K562 (cell line): ENCODE data around the gene CHAMP1. TPM values are rescaled to one million over a fixed set of nuclear protein-coding genes. Genes with fewer than 3 reads are reported as not detected.

Source experiments
- ARNT ChIP-seq, 2 experiments: fragments of 450-650 bp; IDR thresholded peaks; 2 replicates each; pipeline ENCODE4 v1.6.1; 2016; ENCODE audit warnings: mild to moderate bottlenecking in 1 of 2
- BRD9 ChIP-seq: fragments of 450-650 bp; IDR thresholded peaks from 2 replicates; pipeline ENCODE4 v1.6.1; 2018; ENCODE audit warnings: low read depth; ENCODE audit not compliant: partially characterized antibody
- FOXM1 ChIP-seq, 2 experiments: fragments of 450-650 bp in 1 of 2; sonication (generic) in 1 of 2; formaldehyde crosslinking in 1 of 2; IDR thresholded peaks; 2 replicates each; pipeline versions ENCODE4 v1.6.1 to v1.9.0; 2017 to 2022; ENCODE audit warnings: low read depth in 2 of 2, mild to moderate bottlenecking in 2 of 2, missing genetic modification reagents in 1 of 2, moderate library complexity in 1 of 2
- JUN ChIP-seq, 2 experiments: sonication (generic) in 1 of 2; formaldehyde crosslinking in 1 of 2; IDR thresholded peaks; 2 replicates each; pipeline versions ENCODE4 v1.6.1 to v1.8.0; 2012 to 2022; ENCODE audit warnings: borderline replicate concordance in 2 of 2, mild to moderate bottlenecking in 2 of 2, improper control_type of control experiment in 1 of 2, low read depth in 1 of 2, low read length in 1 of 2, missing genetic modification reagents in 1 of 2
- LARP7 ChIP-seq: fragments of 450-650 bp; IDR thresholded peaks from 2 replicates; pipeline ENCODE4 v1.6.1; 2016
- RBM39 ChIP-seq: fragments of 200-400 bp; formaldehyde crosslinking; optimal IDR thresholded peaks from 2 replicates; pipeline ENCODE3; 2018; ENCODE audit warnings: low read depth, low read length
- SRSF1 ChIP-seq: fragments of 200-400 bp; formaldehyde crosslinking; IDR thresholded peaks from 2 replicates; pipeline ENCODE4 v1.6.1; 2017; ENCODE audit warnings: mild to moderate bottlenecking, low read depth, low read length, moderate library complexity
- TAF9B ChIP-seq: fragments of 450-650 bp; IDR thresholded peaks from 2 replicates; pipeline ENCODE4 v1.6.1; 2018; ENCODE audit warnings: mild to moderate bottlenecking; ENCODE audit not compliant: partially characterized antibody
- TAL1 ChIP-seq: fragments of 450-650 bp; IDR thresholded peaks from 2 replicates; pipeline ENCODE4 v1.6.1; 2016; ENCODE audit warnings: mild to moderate bottlenecking
- TCFL5 ChIP-seq: fragments of 250-450 bp; sonication (Bioruptor Pico); conservative IDR thresholded peaks from 2 replicates; pipeline ENCODE4 v1.6.1; 2021; ENCODE audit warnings: mild to moderate bottlenecking, moderate library complexity, matching md5 sums
- TEAD4 ChIP-seq, 2 experiments: sonication (generic) in 1 of 2; formaldehyde crosslinking in 1 of 2; IDR thresholded peaks; 2 replicates each; pipeline versions ENCODE4 v1.6.1 to v1.8.0; 2012 to 2022; ENCODE audit warnings: borderline replicate concordance in 1 of 2, inconsistent platforms in 1 of 2, low read length in 1 of 2, mild to moderate bottlenecking in 1 of 2, missing genetic modification reagents in 1 of 2
- ZNF274 ChIP-seq: IDR thresholded peaks from 2 replicates; pipeline ENCODE4 v1.6.1; 2011; ENCODE audit warnings: low read depth, mild to moderate bottlenecking, low read length, moderate library complexity, borderline replicate concordance
- ZSCAN29 ChIP-seq: fragments of 450-650 bp; IDR thresholded peaks from 2 replicates; pipeline ENCODE4 v1.6.1; 2017
- polyA plus RNA-seq, 8 experiments: library from polyadenylated mRNA; depleted of rRNA in 4 of 8; stranded (reverse) in 5 of 8; unstranded in 3 of 8; fragments of >200 nt; fragmentation: Nextera tagmentation in 2 of 8; fragmentation: Illumina TruSeq in 1 of 8; extraction: Ambion mirVana in 2 of 8; extraction: Trizol in 1 of 8; gene quantifications; 2 replicates each; pipeline versions ENCODE4 v1.2.1 to v1.2.3, GENCODE V29; 2011 to 2014; ENCODE audit warnings: inconsistent platforms in 1 of 8, missing spikeins in 1 of 8
- total RNA-seq, 7 experiments: library from RNA; depleted of rRNA in 6 of 7; stranded (reverse); fragments of >200 nt in 6 of 7; fragmentation: Illumina TruSeq in 2 of 7; extraction: Trizol in 2 of 7; gene quantifications; 2 replicates each; pipeline versions ENCODE4 v1.2.1 to v1.2.3, GENCODE V29; 2011 to 2021; ENCODE audit warnings: low replicate concordance in 1 of 7
- TF ChIP-seq, protein P1 (sequence below), 2 experiments: fragments of 450-650 bp in 1 of 2; IDR thresholded peaks; 2 replicates each; pipeline ENCODE4 v1.6.1; 2011 to 2017; ENCODE audit warnings: low read depth in 2 of 2, antibody characterized with exemption in 1 of 2, borderline replicate concordance in 1 of 2, low read length in 1 of 2, mild to moderate bottlenecking in 1 of 2, mixed read lengths in 1 of 2; ENCODE audit not compliant: control insufficient read depth in 1 of 2
- TF ChIP-seq, protein P2 (sequence below): sonication (generic); formaldehyde crosslinking; IDR thresholded peaks from 2 replicates; pipeline ENCODE4 v1.5.0; 2020; ENCODE audit warnings: missing genetic modification reagents
- TF ChIP-seq, protein P3 (sequence below): fragments of 250-450 bp; sonication (Bioruptor Pico); IDR thresholded peaks from 2 replicates; pipeline ENCODE4 v1.4.0; 2020

CHAMP1 gene
- total and polyA plus RNA-seq, 9 of the 15 experiments (the other 6 are each of a cell fraction or from before 2014, with no cell fraction given) = 0.70 to 40.6 (median 15.3) TPM

DNA sequence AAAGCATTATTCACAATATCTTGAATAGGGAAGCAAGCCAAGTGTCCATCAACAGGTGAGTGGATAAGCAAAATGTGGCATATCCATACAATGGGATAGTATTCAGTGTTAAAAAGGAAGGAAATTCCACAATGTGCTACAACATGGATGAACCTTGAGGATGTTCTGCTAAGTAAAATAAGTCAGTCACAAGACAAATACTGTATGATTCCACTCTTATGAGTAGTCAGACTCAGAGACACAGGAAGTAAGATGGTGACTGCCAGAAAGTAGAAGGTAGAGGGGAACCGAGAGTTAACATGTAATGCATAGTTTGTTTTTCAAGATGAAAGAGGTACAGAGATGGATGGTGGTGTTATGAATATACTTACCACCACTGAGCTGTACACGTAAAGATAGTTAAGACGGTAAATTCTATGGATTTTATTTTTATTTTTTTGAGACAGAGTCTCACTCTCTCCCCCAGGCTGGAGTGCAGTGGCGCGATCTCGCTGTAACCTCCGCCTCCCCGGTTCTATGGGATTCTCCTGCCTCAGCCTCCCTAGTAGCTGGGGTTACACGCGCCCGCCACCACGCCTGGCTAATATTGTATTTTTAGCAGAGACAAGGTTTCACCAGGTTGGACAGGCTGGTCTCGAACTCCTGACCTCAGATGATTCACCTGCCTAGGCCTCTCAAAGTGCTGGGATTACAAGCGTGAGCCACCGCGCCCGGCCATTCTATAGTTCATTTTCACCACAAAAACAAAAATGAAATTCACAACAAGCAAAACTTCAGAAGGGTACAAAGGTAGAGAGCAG, 1.0 kb upstream of the CHAMP1 start (continued):
- TF ChIP-seq, protein P1, sequence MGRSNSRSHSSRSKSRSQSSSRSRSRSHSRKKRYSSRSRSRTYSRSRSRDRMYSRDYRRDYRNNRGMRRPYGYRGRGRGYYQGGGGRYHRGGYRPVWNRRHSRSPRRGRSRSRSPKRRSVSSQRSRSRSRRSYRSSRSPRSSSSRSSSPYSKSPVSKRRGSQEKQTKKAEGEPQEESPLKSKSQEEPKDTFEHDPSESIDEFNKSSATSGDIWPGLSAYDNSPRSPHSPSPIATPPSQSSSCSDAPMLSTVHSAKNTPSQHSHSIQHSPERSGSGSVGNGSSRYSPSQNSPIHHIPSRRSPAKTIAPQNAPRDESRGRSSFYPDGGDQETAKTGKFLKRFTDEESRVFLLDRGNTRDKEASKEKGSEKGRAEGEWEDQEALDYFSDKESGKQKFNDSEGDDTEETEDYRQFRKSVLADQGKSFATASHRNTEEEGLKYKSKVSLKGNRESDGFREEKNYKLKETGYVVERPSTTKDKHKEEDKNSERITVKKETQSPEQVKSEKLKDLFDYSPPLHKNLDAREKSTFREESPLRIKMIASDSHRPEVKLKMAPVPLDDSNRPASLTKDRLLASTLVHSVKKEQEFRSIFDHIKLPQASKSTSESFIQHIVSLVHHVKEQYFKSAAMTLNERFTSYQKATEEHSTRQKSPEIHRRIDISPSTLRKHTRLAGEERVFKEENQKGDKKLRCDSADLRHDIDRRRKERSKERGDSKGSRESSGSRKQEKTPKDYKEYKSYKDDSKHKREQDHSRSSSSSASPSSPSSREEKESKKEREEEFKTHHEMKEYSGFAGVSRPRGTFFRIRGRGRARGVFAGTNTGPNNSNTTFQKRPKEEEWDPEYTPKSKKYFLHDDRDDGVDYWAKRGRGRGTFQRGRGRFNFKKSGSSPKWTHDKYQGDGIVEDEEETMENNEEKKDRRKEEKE (IDR thresholded peaks at IDR 0.05; ENCODE audit: borderline replicate concordance in 1 of 2, control insufficient read depth in 1 of 2, low read depth in 2 of 2, low read length in 1 of 2) = peak in 1 of 2 experiments; percentile 82; a peak in 1 of 4 replicates
- TF ChIP-seq, protein P2, sequence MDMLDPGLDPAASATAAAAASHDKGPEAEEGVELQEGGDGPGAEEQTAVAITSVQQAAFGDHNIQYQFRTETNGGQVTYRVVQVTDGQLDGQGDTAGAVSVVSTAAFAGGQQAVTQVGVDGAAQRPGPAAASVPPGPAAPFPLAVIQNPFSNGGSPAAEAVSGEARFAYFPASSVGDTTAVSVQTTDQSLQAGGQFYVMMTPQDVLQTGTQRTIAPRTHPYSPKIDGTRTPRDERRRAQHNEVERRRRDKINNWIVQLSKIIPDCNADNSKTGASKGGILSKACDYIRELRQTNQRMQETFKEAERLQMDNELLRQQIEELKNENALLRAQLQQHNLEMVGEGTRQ = no peak
- TF ChIP-seq ARNT (IDR thresholded peaks at IDR 0.05) (no peak), RBM39 (no peak), BRD9 (no peak), SRSF1 (no peak), LARP7 (no peak), ZSCAN29 (no peak), TAF9B (peak; percentile 51), JUN (IDR thresholded peaks at IDR 0.05; ENCODE audit: borderline replicate concordance, low read depth, low read length) (no peak), JUN (CRISPR knock-in tag; IDR thresholded peaks at IDR 0.05; ENCODE audit: borderline replicate concordance) (no peak), FOXM1 (IDR thresholded peaks at IDR 0.05; ENCODE audit: low read depth) (0 out of 2 replicates have a peak, but pooled peaks have one; percentile 20), FOXM1 (CRISPR knock-in tag; IDR thresholded peaks at IDR 0.05; ENCODE audit: low read depth) (no peak), ZNF274 (no peak), TEAD4 (IDR thresholded peaks at IDR 0.05; ENCODE audit: low read length) (no peak), TEAD4 (CRISPR knock-in tag; IDR thresholded peaks at IDR 0.05; ENCODE audit: borderline replicate concordance) (no peak), TCFL5 (CRISPR knock-in tag) (no peak), TAL1 (no peak)
- TF ChIP-seq, protein P3, sequence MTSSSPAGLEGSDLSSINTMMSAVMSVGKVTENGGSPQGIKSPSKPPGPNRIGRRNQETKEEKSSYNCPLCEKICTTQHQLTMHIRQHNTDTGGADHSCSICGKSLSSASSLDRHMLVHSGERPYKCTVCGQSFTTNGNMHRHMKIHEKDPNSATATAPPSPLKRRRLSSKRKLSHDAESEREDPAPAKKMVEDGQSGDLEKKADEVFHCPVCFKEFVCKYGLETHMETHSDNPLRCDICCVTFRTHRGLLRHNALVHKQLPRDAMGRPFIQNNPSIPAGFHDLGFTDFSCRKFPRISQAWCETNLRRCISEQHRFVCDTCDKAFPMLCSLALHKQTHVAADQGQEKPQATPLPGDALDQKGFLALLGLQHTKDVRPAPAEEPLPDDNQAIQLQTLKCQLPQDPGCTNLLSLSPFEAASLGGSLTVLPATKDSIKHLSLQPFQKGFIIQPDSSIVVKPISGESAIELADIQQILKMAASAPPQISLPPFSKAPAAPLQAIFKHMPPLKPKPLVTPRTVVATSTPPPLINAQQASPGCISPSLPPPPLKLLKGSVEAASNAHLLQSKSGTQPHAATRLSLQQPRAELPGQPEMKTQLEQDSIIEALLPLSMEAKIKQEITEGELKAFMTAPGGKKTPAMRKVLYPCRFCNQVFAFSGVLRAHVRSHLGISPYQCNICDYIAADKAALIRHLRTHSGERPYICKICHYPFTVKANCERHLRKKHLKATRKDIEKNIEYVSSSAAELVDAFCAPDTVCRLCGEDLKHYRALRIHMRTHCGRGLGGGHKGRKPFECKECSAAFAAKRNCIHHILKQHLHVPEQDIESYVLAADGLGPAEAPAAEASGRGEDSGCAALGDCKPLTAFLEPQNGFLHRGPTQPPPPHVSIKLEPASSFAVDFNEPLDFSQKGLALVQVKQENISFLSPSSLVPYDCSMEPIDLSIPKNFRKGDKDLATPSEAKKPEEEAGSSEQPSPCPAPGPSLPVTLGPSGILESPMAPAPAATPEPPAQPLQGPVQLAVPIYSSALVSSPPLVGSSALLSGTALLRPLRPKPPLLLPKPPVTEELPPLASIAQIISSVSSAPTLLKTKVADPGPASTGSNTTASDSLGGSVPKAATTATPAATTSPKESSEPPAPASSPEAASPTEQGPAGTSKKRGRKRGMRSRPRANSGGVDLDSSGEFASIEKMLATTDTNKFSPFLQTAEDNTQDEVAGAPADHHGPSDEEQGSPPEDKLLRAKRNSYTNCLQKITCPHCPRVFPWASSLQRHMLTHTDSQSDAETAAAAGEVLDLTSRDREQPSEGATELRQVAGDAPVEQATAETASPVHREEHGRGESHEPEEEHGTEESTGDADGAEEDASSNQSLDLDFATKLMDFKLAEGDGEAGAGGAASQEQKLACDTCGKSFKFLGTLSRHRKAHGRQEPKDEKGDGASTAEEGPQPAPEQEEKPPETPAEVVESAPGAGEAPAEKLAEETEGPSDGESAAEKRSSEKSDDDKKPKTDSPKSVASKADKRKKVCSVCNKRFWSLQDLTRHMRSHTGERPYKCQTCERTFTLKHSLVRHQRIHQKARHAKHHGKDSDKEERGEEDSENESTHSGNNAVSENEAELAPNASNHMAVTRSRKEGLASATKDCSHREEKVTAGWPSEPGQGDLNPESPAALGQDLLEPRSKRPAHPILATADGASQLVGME (CRISPR knock-in tag) = no peak
